AG04450 (cell line): ENCODE results near the gene HEBP1. TPM values are rescaled to one million over a fixed set of nuclear protein-coding genes. Genes with fewer than 3 reads are reported as not detected.
A peak's percentile ranks its signal among the peaks of the same experiment; 100 is the strongest.

Experiments
- CTCF ChIA-PET: fragments of 300-600, 350-600 bp; formaldehyde crosslinking; extraction: SDS; loops from one replicate; lab custom pipeline; 2022; ENCODE audit warnings: antibody characterized with exemption, inconsistent platforms; lab: Charles Lee
- POLR2A ChIA-PET: fragments of 350-600 bp; formaldehyde crosslinking; extraction: SDS; loops from one replicate; lab custom pipeline; 2021; ENCODE audit warnings: antibody characterized with exemption, inconsistent platforms; lab: Yijun Ruan, JAX
- DNase-seq: peaks from one replicate; pipeline ENCODE4 v3.0.0-alpha.2; 2011; ENCODE audit warnings: low read depth, low spot score
- H3K27ac ChIP-seq: one replicate; pipeline ENCODE4 v1.5.1; 2012; ENCODE audit warnings: low read depth, low read length, control low read depth
- H3K27me3 ChIP-seq: one replicate; pipeline ENCODE4 v1.6.0; 2012; ENCODE audit warnings: low read length; ENCODE audit not compliant: control insufficient read depth, insufficient read depth
- H3K4me3 ChIP-seq: 2 replicates; pipeline ENCODE4 v1.5.1; 2011; ENCODE audit warnings: mild to moderate bottlenecking, low read depth, low read length, control low read depth
- H3K9me3 ChIP-seq: 2 replicates; pipeline ENCODE4 v1.5.1; 2012; ENCODE audit warnings: low read length; ENCODE audit not compliant: control insufficient read depth, insufficient read depth
- CTCF ChIP-seq: IDR thresholded peaks from 2 replicates; pipeline ENCODE4 v1.5.1; 2011; ENCODE audit warnings: low read depth, low read length, control low read depth, inconsistent platforms
- polyA plus RNA-seq: library from polyadenylated mRNA; depleted of rRNA; stranded (reverse); fragments of >200 nt; gene quantifications from 2 replicates; pipeline ENCODE4 v1.2.3, GENCODE V29; 2011

Gene HEBP1
- polyA plus RNA-seq, 1 experiment, result 57.7 TPM

- ChIA-PET POLR2A (interaction anchor here (0.7 to 1.1 kb wide), 2 partner anchors 11 to 14 kb away, joined by 3 read pairs; no protein-coding TSS in a partner anchor), CTCF (interaction anchor here (1.0 to 6.8 kb wide), 4 partner anchors 15 to 265 kb away, joined by 3 to 39 read pairs (median 7); no protein-coding TSS in a partner anchor)
- DNase-seq, result no peak
Measured at GRCh38 chr12:12990700-12991468, 9.2 kb downstream of the HEBP1 start.

DNA sequence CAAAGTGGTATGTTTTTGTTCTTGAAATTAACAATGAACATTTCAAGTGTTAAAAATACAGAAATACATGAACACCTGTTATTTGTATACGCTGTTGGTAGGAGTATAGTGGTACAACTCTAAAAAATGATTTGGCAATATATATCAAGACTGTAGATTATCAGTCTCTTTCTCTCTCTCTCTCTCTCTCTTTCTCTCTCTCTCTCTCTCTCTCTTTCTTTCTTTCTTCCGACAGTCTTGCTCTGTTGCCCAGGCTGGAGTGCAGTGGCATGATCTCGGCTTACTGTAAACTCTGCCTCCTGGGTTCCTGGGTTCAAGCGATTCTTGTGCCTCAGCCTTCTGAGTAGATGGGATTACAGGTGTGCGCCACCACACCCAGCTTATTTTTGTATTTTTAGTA is 12.6 kb downstream of the HEBP1 start:
- TF ChIP-seq CTCF, result no peak
- no peak overlapping the region for H3K27ac ChIP-seq
- no peak for DNase-seq
- ChIA-PET CTCF (interaction anchor here (1.0 to 3.0 kb wide), 3 partner anchors 71 to 268 kb away, joined by 3 to 24 read pairs (median 5); no protein-coding TSS in a partner anchor), POLR2A (no interaction called here)
- H3K9me3 ChIP-seq, result no peaks in the 10 kb centered on the region
- H3K27me3 ChIP-seq, result no peaks in the 10 kb centered on the region
- no peak overlapping the region for H3K4me3 ChIP-seq

More at GRCh38 chr12:12990700-12991468, 9.2 kb downstream of the HEBP1 start:
- Histone ChIP-seq H3K27ac (no peak overlapping the region), H3K27me3 (no peaks in the 10 kb centered on the region), H3K9me3 (no peaks in the 10 kb centered on the region), H3K4me3 (no peak overlapping the region)
- TF ChIP-seq CTCF, result no peak

GRCh38 chr12:12986775-12987331 is 13.2 kb downstream of the HEBP1 start:
- Histone ChIP-seq H3K9me3 (no peaks in the 10 kb centered on the region), H3K27me3 (no peaks in the 10 kb centered on the region), H3K27ac (no peak overlapping the region), H3K4me3 (no peak overlapping the region)
- CTCF ChIA-PET, result interaction anchor here (1.0 to 3.0 kb wide), 5 partner anchors 19 to 269 kb away, joined by 3 to 24 read pairs (median 4); no protein-coding TSS in a partner anchor
- DNase-seq, result no peak
- TF ChIP-seq CTCF, result no peak
- POLR2A ChIA-PET, result no interaction called here

- ChIA-PET POLR2A (no interaction called here), CTCF (interaction anchor here (0.6 to 8.1 kb wide), 9 partner anchors 9 to 227 kb away, joined by 3 to 67 read pairs (median 4); no protein-coding TSS in a partner anchor)
- DNase-seq, result no peak
- TF ChIP-seq CTCF, result peak; percentile 57
- H3K27ac ChIP-seq, result no peak overlapping the region
- H3K4me3 ChIP-seq, result no peak overlapping the region
- no peaks in the 10 kb centered on the region for H3K9me3 ChIP-seq
- no peaks in the 10 kb centered on the region for H3K27me3 ChIP-seq
Measured at GRCh38 chr12:12985817-12986408, 14.2 kb downstream of the HEBP1 start.
